AG04450 (cell line): ENCODE data around the gene SSX2IP. TPM values are rescaled to one million over a fixed set of nuclear protein-coding genes. Genes with fewer than 3 reads are reported as not detected.

Experiments used
- CTCF ChIA-PET: fragments of 300-600, 350-600 bp; formaldehyde crosslinking; extraction: SDS; loops from one replicate; lab custom pipeline; 2022; ENCODE audit warnings: antibody characterized with exemption, inconsistent platforms; lab: Charles Lee
- POLR2A ChIA-PET: fragments of 350-600 bp; formaldehyde crosslinking; extraction: SDS; loops from one replicate; lab custom pipeline; 2021; ENCODE audit warnings: antibody characterized with exemption, inconsistent platforms; lab: Yijun Ruan, JAX
- DNase-seq: peaks from one replicate; pipeline ENCODE4 v3.0.0-alpha.2; 2011; ENCODE audit warnings: low read depth, low spot score
- H3K27ac ChIP-seq: one replicate; pipeline ENCODE4 v1.5.1; 2012; ENCODE audit warnings: low read depth, low read length, control low read depth
- H3K27me3 ChIP-seq: one replicate; pipeline ENCODE4 v1.6.0; 2012; ENCODE audit warnings: low read length; ENCODE audit not compliant: control insufficient read depth, insufficient read depth
- H3K4me3 ChIP-seq: 2 replicates; pipeline ENCODE4 v1.5.1; 2011; ENCODE audit warnings: mild to moderate bottlenecking, low read depth, low read length, control low read depth
- H3K9me3 ChIP-seq: 2 replicates; pipeline ENCODE4 v1.5.1; 2012; ENCODE audit warnings: low read length; ENCODE audit not compliant: control insufficient read depth, insufficient read depth
- CTCF ChIP-seq: IDR thresholded peaks from 2 replicates; pipeline ENCODE4 v1.5.1; 2011; ENCODE audit warnings: low read depth, low read length, control low read depth, inconsistent platforms
- polyA plus RNA-seq: library from polyadenylated mRNA; depleted of rRNA; stranded (reverse); fragments of >200 nt; gene quantifications from 2 replicates; pipeline ENCODE4 v1.2.3, GENCODE V29; 2011

SSX2IP gene
- polyA plus RNA-seq, 1 experiment, result 31.7 TPM

GRCh38 chr1:84675106-84675505 lies 15.2 kb downstream of the SSX2IP start:
- H3K27ac ChIP-seq, result no peak overlapping the region

GRCh38 chr1:84674705-84675104 lies 15.6 kb downstream of the SSX2IP start:
- CTCF ChIA-PET, result interaction anchor here (2.0 kb wide), 1 partner anchor 14 kb away, joined by 8 read pairs; no protein-coding TSS in a partner anchor

More at GRCh38 chr1:84675106-84675505, 15.2 kb downstream of the SSX2IP start:
- POLR2A ChIA-PET, result no interaction called here
- CTCF ChIA-PET, result interaction anchor here (1.5 to 2.0 kb wide), 2 partner anchors 14 to 79 kb away, joined by 4 to 8 read pairs; no protein-coding TSS in a partner anchor
- Histone ChIP-seq H3K9me3 (no peaks in the 10 kb centered on the region), H3K4me3 (no peak overlapping the region), H3K27me3 (no peaks in the 10 kb centered on the region)
- no peak for DNase-seq
- TF ChIP-seq CTCF, result no peak

GRCh38 chr1:84674021-84674420 lies 16.2 kb downstream of the SSX2IP start:
- no peak for DNase-seq
- ChIA-PET POLR2A (no interaction called here), CTCF (interaction anchor here (1.4 kb wide), 1 partner anchor 98 kb away, joined by 3 read pairs; no protein-coding TSS in a partner anchor)
- TF ChIP-seq CTCF, result no peak
- no peak overlapping the region for H3K27ac ChIP-seq
- no peak overlapping the region for H3K4me3 ChIP-seq
- no peaks in the 10 kb centered on the region for H3K9me3 ChIP-seq
- H3K27me3 ChIP-seq, result no peaks in the 10 kb centered on the region

More at GRCh38 chr1:84674705-84675104, 15.6 kb downstream of the SSX2IP start:
- Histone ChIP-seq H3K27me3 (no peaks in the 10 kb centered on the region), H3K27ac (no peak overlapping the region), H3K9me3 (no peaks in the 10 kb centered on the region), H3K4me3 (no peak overlapping the region)
- no peak for TF ChIP-seq CTCF
- POLR2A ChIA-PET, result no interaction called here
- DNase-seq, result no peak

GRCh38 chr1:84672080-84672854 lies 18.0 kb downstream of the SSX2IP start:
- Histone ChIP-seq H3K9me3 (no peaks in the 10 kb centered on the region), H3K4me3 (no peak overlapping the region), H3K27ac (no peak overlapping the region), H3K27me3 (no peaks in the 10 kb centered on the region)
- no peak for TF ChIP-seq CTCF
- ChIA-PET POLR2A (no interaction called here), CTCF (interaction anchor here (0.6 kb wide), 1 partner anchor 81 kb away, joined by 10 read pairs; no protein-coding TSS in a partner anchor)
- no peak for DNase-seq

GRCh38 chr1:84669831-84670230 lies 20.4 kb downstream of the SSX2IP start:
- Histone ChIP-seq H3K4me3 (no peak overlapping the region), H3K9me3 (no peaks in the 10 kb centered on the region), H3K27me3 (no peaks in the 10 kb centered on the region), H3K27ac (no peak overlapping the region)
- DNase-seq, result no peak
- CTCF ChIA-PET, result interaction anchor here (1.1 to 2.0 kb wide), 2 partner anchors 10 to 83 kb away, joined by 3 to 17 read pairs; no protein-coding TSS in a partner anchor
- POLR2A ChIA-PET, result no interaction called here
- no peak for TF ChIP-seq CTCF
